RWPE1 (cell line): Measurements from ENCODE around the gene TBC1D17.

Experiments
- CTCF ChIA-PET: fragments of 350-600 bp; sonication (Branson Sonifier 250); formaldehyde crosslinking; extraction: SDS; loops from one replicate; lab custom pipeline; 2021; lab: Yijun Ruan, JAX
- POLR2A ChIA-PET: fragments of 400-600 bp; formaldehyde crosslinking; extraction: SDS; loops from one replicate; lab custom pipeline; 2020; ENCODE audit warnings: antibody characterized with exemption; ENCODE audit not compliant: low non-redundant PET; lab: Yijun Ruan, JAX
- DNase-seq: peaks from one replicate; pipeline ENCODE4 v3.0.0; 2012; ENCODE audit warnings: low spot score
- H3K27ac ChIP-seq: fragments of 450-650 bp; 2 replicates; pipeline ENCODE4 v1.5.1; 2017
- TF ChIP-seq, protein P1 (sequence below): fragments of 450-650 bp; conservative IDR thresholded peaks from 2 replicates; pipeline ENCODE4 v1.5.1; 2017; ENCODE audit warnings: low read depth, mild to moderate bottlenecking

TBC1D17 gene

GRCh38 chr19:49855277-49855675 is 22.2 kb upstream of the TBC1D17 start:
- H3K27ac ChIP-seq: peak overlapping the region; percentile 71
- TF ChIP-seq, protein P1, sequence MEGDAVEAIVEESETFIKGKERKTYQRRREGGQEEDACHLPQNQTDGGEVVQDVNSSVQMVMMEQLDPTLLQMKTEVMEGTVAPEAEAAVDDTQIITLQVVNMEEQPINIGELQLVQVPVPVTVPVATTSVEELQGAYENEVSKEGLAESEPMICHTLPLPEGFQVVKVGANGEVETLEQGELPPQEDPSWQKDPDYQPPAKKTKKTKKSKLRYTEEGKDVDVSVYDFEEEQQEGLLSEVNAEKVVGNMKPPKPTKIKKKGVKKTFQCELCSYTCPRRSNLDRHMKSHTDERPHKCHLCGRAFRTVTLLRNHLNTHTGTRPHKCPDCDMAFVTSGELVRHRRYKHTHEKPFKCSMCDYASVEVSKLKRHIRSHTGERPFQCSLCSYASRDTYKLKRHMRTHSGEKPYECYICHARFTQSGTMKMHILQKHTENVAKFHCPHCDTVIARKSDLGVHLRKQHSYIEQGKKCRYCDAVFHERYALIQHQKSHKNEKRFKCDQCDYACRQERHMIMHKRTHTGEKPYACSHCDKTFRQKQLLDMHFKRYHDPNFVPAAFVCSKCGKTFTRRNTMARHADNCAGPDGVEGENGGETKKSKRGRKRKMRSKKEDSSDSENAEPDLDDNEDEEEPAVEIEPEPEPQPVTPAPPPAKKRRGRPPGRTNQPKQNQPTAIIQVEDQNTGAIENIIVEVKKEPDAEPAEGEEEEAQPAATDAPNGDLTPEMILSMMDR: no peak
- POLR2A ChIA-PET: no interaction called here
- DNase-seq: no peak
- CTCF ChIA-PET: no interaction called here

DNA sequence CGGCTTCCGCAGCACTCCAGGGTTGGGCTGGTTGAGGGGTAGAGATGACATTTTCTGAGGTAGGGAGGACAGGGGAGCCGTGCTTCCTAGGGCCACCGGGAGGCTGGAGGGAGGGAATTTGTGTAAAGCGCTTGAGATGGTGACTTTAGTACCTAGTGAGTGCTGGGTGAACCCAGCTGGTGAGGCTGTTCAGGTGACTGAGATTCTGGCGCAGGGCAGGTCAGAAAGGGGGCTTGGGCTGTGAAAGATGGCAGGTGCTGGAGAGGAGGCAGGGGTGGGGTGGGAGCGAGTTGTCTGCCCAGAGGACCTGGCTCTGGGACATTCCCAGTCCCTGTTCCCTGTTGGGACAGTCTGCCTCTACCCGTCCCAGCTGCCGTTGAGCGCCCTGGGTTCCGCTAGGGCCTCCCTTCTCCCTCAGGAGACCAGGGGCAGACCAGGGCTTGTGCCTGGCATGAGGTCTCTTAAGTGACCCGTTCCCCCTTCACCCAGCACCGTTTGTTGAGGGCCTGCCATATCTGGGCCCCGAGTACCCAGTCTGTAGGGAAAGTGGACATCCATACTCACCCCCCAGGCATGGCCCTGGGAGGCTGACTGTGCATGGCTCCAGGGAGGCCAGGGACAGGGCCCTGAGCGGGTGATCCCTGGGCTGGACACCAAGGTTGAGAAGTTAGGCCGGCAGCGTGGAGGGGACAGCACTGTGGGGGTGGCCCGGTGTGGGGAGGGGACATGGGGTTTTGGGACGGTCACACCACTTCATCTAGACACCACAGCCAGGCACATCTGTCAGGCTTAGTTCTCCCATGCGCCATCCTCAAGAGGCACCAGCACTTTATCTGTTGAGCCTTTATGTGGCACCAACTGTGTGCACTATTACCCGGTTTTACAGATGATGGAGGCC is 21.6 kb upstream of the TBC1D17 start:
- TF ChIP-seq, protein P1: no peak
- ChIA-PET POLR2A (no interaction called here), CTCF (no interaction called here)
- peak overlapping the region; percentile 71 for H3K27ac ChIP-seq
- no peak for DNase-seq

GRCh38 chr19:49856574-49857021 is 20.9 kb upstream of the TBC1D17 start:
- TF ChIP-seq, protein P1: no peak
- CTCF ChIA-PET: no interaction called here
- H3K27ac ChIP-seq: peak overlapping the region; percentile 71
- POLR2A ChIA-PET: no interaction called here
- no peak for DNase-seq

- POLR2A ChIA-PET: interaction anchor here (0.6 kb wide), 1 partner anchor 843 kb away, joined by 4 read pairs; no protein-coding TSS in a partner anchor
- H3K27ac ChIP-seq: peak overlapping the region; percentile 71
- CTCF ChIA-PET: no interaction called here
- TF ChIP-seq, protein P1: no peak
- no peak for DNase-seq
Observed at GRCh38 chr19:49857061-49857837, 20.3 kb upstream of the TBC1D17 start.

- CTCF ChIA-PET: interaction anchor here (0.6 kb wide), 1 partner anchor 106 kb away, joined by 3 read pairs; no protein-coding TSS in a partner anchor
- H3K27ac ChIP-seq: peak overlapping the region; percentile 71
- TF ChIP-seq, protein P1: no peak
- POLR2A ChIA-PET: interaction anchor here (0.6 kb wide), 1 partner anchor 844 kb away, joined by 4 read pairs; no protein-coding TSS in a partner anchor
- DNase-seq: no peak
Observed at GRCh38 chr19:49857838-49858087, 19.7 kb upstream of the TBC1D17 start.

- peak overlapping the region; percentile 71 for H3K27ac ChIP-seq
- POLR2A ChIA-PET: no interaction called here
- DNase-seq: no peak
- TF ChIP-seq, protein P1: no peak
- CTCF ChIA-PET: interaction anchor here (0.6 kb wide), 1 partner anchor 107 kb away, joined by 3 read pairs; no protein-coding TSS in a partner anchor
Observed at GRCh38 chr19:49858088-49858985, 19.2 kb upstream of the TBC1D17 start.
